ENCODE results near the gene ADISSP.
A peak's percentile ranks its signal among the peaks of the same experiment; 100 is the strongest.
"Not testable (repeated sequence)": the region's sequence is repeated elsewhere in the genome, so short reads cannot be mapped to it uniquely, and the experiment has no call there.

The ADISSP gene

GRCh38 chr20:3797592-3798372 is 30.2 kb upstream of the ADISSP start:
- no peak for DNase-seq (ENCODE audit: low read depth, low spot score)

GRCh38 chr20:3797226-3797545 is 29.6 kb upstream of the ADISSP start:
- no peak for DNase-seq (ENCODE audit: low read depth, low spot score)

GRCh38 chr20:3796477-3797225 is 29.1 kb upstream of the ADISSP start:
- DNase-seq (ENCODE audit: low read depth, low spot score) = no peak

GRCh38 chr20:3795511-3796468 is 28.2 kb upstream of the ADISSP start, which contains the start of gene CDC25B:
Gene CDC25B (plus strand): TSS chr20:3796310. CDS start chr20:3796532, 222 bp downstream.
- peak; percentile 79 for DNase-seq (ENCODE audit: low read depth, low spot score)

- DNase-seq (ENCODE audit: low read depth, low spot score) = no peak
Observed at GRCh38 chr20:3794701-3795420, 27.3 kb upstream of the ADISSP start.

GRCh38 chr20:3794168-3794567 is 26.6 kb upstream of the ADISSP start:
- DNase-seq (ENCODE audit: low read depth, low spot score) = not testable (repeated sequence)

- not testable (repeated sequence) for DNase-seq (ENCODE audit: low read depth, low spot score)
Observed at GRCh38 chr20:3789201-3789600, 21.6 kb upstream of the ADISSP start.

- DNase-seq (ENCODE audit: low read depth, low spot score) = no peak
Observed at GRCh38 chr20:3788685-3789155, 21.2 kb upstream of the ADISSP start.

- no peak for DNase-seq (ENCODE audit: low read depth, low spot score)
Observed at GRCh38 chr20:3787324-3788014, 19.9 kb upstream of the ADISSP start.

- peak; percentile 85 for DNase-seq (ENCODE audit: low read depth, low spot score)
Observed at GRCh38 chr20:3786665-3787323, 19.2 kb upstream of the ADISSP start, which contains the start of gene CENPB. Gene CENPB (minus strand): TSS chr20:3786740. CDS start chr20:3786483, 257 bp downstream.

- DNase-seq (ENCODE audit: low read depth, low spot score) = no peak
Observed at GRCh38 chr20:3786126-3786484, 18.6 kb upstream of the ADISSP start.

- DNase-seq (ENCODE audit: low read depth, low spot score) = no peak
Observed at GRCh38 chr20:3785240-3786125, 17.9 kb upstream of the ADISSP start.

GRCh38 chr20:3784863-3785239 is 17.3 kb upstream of the ADISSP start:
- DNase-seq (ENCODE audit: low read depth, low spot score) = no peak

GRCh38 chr20:3784216-3784853 is 16.8 kb upstream of the ADISSP start:
- no peak for DNase-seq (ENCODE audit: low read depth, low spot score)

- no peak for DNase-seq (ENCODE audit: low read depth, low spot score)
Observed at GRCh38 chr20:3783511-3784195, 16.1 kb upstream of the ADISSP start.

GRCh38 chr20:3783068-3783489 is 15.5 kb upstream of the ADISSP start:
- no peak for DNase-seq (ENCODE audit: low read depth, low spot score)

- DNase-seq (ENCODE audit: low read depth, low spot score) = no peak
Observed at GRCh38 chr20:3782597-3782996, 15.0 kb upstream of the ADISSP start.
